SK-MEL-5 (cell line): ENCODE measurements around the gene TMEM125. TPM values are rescaled to one million over a fixed set of nuclear protein-coding genes. Genes with fewer than 3 reads are reported as not detected.
A peak's percentile ranks its signal among the peaks of the same experiment; 100 is the strongest.

Experiments
- DNase-seq: peaks from one replicate; pipeline ENCODE4 v3.0.0-alpha.2; 2016; ENCODE audit warnings: low read depth, low spot score
- in situ Hi-C: cut with HindIII; loops from 2 replicates; pipeline ENCODE4 v1.10.0; 2016; ENCODE audit warnings: low sequenced_read_pairs, high pct_unique_total_duplicates, low pct_unique_long_range_greater_than_20kb
- total RNA-seq: library from RNA; depleted of rRNA; stranded (reverse); fragments of >200 nt; shearing (Covaris generic); gene quantifications from 2 replicates; pipeline ENCODE4 v1.2.3, GENCODE V29; 2014

The TMEM125 gene
- total RNA-seq, 1 experiment from 2014 or later, result not detected

DNA sequence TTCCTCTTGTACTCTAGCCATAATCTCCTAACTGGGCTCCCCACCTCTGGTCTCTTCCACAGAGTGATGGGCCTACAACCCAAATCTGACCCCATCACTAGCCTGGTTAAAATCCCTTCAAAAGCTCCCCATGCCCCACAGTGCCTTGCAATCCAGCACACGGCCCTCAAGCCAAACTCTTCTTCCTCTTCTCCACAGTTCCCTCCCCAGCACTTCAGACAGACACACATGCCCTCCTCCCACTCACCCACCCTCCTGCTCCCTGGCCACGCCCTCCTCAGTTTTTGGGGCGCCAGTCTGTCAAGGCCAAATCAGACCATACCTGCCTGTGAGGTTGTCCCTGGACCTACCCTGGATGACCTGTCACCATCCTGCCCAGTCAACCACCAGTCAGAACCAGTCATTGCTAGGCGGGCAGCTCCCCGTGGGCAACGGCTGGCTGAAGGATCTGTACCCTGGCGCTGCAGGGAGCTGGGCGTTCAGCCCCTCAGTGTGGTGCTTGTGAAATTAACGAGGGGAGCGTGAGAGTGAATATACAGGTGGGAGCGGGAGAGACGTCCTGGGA is 14.8 kb downstream of the TMEM125 start:
- DNase-seq, result no peak
- in situ Hi-C loops, result no loop called here

DNA sequence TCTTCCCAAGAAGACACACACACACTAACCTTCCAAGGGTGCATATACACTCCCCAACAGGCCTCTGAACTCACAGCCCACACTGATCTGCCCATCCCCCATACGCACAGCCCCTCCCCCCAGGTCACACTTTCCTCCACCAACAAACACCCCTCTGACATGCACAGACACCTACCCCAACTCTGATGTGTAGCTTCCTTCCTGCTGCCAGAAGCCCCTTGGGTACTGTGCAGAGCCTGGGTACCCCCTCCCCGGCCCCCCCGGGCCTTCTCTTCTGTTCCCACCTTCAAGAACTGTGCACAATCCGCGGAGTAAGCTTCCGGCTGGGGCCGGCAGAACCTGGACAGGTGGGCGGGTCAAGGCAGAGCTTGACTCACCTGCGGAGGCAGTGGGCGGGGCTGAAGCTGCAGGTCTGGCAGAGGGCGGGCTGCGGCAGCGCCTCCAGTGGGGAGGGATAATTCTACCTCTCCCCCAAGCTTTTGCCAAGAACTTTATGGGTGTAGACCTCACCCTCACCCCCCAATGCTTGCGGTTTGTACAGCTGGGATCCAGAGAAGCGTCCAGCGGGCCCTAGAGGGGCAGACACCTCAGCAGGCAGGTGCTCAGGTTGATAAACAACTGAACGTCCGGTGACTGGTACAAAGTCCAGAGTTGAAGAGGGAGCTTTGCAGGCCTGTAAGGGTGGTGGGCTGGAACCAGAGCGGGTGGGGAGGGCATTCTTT is 15.6 kb downstream of the TMEM125 start, which contains the start of gene C1orf210:
Gene C1orf210 (minus strand): TSS at position 313 of the 722 bp plus-strand sequence. CDS start 2,311 bp downstream, outside the sequence.
- DNase-seq, result no peak
- in situ Hi-C loops, result no loop called here

DNA sequence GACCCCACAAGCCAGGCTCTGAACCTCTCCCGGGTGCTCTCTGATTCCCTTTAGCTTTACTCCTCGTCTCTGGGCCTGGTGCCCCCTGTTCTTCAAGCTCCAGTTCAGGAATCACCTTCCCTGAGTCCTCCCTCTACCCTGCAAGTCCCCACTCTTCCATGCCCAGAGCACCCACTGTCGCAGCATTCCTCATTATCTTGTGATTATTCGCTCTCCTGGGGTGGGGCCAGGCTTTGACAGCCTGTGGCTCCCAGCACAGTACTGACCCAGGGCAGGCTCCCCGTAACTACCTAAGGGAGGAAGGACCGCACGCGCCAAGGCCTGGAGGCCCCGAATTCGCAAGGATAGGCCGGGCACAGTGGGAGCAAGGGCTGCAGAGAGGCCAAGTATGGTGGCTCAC is 16.3 kb downstream of the TMEM125 start:
- no peak for DNase-seq
- in situ Hi-C loops, result no loop called here

DNA sequence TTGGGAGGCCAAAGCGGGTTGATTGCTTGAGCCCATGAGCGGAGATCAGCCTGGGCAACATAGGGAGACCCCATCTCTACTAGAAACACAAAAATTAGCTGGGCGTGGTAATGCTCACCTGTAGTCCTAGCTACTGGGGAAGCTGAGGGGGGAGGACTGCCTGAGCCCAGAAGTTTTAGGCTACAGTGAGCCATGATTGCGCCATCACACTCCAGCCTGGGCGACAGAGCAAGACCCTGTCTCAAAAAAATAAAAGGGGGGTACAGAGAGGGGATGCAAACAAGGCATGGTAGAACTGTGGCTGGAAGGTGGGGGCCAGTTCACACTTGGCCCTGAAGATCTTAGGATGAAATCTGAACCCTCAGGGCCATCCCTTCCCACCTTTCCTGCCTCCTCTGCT is 16.8 kb downstream of the TMEM125 start:
- in situ Hi-C loops, result no loop called here
- no peak for DNase-seq

DNA sequence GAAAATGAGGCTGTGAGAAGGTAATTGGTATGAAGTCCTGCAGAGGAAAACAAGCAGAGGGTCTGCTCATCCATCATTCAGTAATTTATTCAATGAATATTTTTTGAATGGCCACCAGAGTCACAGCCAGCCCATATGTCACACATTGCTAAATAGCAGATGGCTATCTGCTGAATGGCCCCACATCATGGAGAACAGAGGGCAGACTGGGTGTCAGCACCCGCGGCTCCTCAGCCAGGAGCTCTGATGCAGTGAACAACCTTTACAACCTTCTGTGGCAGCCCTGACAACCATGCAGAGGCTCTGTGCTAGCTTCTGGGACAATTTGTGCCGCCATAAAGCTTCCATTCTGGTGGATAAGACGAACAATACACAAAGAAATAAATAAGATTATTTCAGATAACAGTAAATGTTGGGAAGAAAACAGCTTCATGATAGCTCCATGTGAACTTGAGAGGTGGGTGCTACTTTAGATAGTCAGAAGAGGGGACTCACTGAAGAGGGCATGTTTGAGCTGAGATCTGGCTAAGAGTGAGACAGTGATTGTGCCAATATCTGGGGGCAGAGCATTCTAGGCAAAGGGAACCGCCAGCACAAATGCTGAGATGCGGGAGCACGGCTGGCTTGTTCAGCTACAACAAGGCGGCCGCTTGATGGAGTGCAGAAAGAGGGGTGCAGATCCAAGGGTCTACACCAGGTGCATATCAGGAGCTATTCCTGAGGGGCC is 18.4 kb downstream of the TMEM125 start:
- in situ Hi-C loops, result no loop called here
- no peak for DNase-seq

DNA sequence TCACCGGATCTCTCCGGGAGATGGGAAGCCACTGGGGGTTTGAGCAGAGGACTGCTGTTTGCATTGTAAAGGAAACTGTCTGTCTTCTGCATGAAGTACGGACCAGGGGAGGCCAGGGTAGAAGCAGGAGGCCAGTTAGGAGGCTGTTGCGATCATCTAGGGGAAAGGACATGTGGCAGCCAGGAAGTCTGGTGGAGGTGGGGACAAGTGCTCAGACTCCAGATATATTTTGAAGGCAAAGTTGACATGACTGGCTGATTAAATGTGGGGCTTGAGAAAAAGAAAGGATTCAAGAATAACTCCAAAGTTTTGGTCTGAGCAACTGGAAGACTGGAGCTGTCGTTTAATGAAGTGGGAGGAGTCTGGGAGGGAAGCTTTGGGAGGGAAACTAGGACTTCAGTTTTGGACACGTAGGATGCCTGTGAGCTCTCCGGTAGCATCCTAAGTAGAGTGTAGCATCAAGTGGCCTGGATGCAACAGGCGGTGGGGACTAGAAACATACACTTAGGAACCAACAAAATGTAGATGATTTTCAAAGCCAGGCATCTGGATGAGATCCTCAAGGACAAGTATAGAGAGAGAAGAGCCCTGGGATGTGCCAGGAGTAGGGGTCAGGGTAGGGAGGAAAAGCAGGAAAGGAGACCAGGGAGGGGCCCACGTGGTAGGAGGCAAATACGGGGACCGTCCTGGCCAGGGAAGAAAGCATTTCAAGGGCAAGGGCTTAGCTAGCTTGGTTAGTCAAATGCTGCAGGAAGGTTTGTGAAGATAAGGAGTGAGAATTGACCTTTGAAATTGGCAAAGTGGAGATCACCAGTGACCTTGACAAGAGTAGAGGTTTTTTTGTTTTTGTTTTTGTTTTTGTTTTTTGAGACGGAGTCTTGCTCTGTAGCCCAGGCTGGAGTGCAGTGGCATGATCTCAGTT is 19.3 kb downstream of the TMEM125 start:
- in situ Hi-C loops, result no loop called here
- no peak for DNase-seq

DNA sequence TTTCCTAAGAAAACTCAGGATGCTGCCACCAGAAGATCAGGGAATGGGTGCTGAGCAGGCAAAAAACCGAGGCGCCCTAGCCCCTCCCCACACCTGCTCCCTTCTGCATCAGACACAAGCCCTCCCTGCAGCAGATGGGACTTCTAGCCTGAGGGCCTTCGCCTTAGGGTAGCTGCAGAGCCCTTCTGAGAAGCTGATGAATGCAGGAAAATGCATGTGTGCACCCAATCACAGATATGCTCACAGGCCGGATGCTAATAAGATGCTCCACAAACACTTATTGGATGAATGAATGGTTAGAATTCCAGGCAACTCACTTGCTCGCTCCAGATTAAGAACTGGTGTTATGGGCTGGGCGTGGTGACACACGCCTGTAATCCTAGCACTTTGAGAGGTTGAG is 22.4 kb downstream of the TMEM125 start:
- DNase-seq, result no peak
- in situ Hi-C loops, result no loop called here

DNA sequence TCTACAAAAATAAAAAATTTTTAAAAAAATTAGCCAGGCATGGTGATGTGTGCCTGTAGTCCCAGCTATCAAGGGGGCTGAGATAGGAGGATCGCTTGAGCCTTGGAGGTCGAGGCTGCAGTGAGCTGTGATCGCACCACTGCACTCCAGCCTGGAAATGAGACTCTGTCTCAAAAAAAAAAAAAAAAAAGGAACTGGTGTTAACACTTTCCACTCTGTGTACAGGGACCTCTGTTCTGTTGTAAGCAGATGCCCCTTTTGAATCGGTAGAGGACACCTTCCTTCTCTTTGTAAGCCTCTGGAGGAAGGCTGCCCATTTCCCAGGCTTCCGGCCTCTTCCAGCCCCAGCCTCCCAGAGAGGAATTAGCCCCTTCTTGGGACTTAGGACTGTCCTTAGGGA is 22.9 kb downstream of the TMEM125 start:
- no peak for DNase-seq
- in situ Hi-C loops, result no loop called here

DNA sequence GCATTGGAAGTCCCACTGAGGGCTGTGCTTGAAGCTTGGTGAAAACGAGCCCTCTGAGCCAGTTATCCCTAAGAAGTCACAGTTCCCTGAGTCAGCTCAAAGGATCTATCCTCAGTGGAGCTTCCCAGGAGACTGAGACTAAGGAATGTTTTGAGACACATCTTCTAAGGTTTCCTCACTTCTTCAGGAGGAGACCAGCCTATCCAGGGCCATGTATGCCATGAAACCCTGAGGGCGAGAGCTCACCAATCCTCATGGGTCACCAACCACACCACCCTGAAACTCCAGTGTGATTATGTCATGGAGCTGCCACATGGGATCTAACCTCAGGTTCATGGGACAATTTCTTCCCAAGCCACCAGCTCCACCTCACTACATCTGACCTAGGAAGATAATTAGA is 23.4 kb downstream of the TMEM125 start:
- no peak for DNase-seq
- in situ Hi-C loops, result no loop called here

DNA sequence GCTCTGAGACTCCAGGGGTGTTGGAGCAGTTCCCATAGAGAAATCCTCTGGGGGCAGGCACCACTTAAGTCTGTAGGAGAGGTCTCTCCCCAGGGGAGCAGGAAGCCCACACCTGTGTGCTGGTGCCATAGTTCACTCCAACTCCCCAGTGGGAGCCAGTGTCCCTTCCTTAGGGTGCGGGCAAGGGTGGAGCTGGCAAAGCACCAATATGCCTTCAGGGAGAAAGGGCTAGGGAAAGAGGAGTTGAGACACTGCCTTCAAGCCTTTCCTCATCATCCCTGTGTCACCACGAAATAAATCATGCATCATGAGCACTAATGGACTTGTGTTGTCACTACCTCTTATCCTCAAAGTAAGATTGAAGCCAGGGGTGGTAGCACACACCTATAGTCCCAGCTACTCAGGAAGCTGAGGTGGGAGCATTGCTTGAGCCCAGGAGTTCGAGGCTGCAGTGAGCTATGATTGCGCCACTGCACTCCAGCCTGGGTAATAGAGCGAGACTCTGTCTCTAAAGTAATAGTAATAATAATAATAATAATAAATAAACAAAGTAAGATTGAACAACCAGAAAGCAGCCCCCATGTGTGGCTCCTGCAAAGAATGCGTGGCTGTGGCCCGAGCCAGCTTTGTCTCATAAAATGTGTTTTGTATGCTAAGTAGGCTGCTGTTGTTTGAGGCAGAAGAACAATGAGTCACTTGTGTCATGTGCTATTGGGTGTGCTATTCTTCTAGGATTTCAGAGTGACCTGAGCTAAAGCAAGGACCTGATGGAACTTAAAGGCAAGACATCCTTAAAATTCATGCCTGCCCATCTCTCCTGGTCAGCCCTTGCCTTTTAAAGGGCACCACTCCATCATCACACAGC is 24.3 kb downstream of the TMEM125 start:
- in situ Hi-C loops, result no loop called here

DNA sequence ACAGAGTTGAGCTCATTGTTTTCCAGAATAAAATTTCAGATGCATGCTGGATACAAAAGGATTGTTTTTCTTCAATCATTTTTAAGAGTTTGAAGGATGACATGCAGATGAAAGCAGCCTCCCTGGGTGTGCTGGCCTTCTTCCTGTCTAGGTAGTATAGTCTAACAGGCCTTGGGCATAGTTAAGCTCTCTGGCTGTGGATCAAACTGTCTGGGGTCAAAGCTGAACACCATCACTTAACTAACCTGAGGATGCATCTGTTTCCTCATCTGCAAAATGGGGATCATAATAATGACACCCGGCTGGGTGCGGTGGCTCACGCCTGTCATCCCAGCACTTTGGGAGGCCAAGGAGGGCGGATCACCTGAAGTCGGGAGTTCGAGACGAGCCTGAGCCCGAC is 25.0 kb downstream of the TMEM125 start:
- DNase-seq, result no peak
- in situ Hi-C loops, result no loop called here

More for the DNA sequence above, 24.3 kb downstream of the TMEM125 start:
- no peak for DNase-seq

DNA sequence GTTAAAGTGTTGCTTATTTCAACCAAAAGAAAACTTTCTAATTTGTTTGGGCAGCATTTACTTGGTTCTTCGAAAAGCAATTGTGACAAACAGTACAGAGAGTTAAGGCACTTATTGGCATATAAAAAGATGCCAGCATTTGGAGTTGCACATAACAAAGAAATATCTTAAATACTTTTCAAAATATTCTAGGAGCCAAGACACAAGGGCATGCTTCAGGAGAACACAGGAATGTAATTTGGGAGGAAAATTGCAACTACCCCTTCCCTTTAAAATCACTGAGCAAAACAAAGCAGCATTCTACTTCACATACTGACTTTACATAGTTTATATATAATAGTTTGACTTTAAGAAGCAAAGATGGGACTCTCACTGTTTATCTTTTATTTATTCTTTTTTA is 26.4 kb downstream of the TMEM125 start:
- in situ Hi-C loops, result no loop called here
- DNase-seq, result no peak

DNA sequence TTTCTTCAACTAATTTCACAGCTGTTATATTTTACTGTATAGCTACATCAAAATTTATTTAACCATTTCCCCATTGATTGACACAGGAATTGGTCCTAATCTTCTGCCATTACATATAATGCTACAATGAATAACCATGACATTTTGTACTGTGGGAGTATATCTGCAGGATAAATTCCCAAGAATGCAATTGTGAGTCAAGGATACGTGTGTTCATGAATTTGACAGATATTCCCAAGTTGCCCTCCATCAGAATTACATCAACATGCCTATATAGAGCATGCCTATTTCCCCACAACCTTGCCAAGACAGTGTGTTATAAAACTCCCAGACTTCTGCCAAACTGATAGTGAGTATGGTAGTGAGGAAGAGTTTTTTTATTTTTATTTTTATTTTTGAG is 28.3 kb downstream of the TMEM125 start:
- in situ Hi-C loops, result no loop called here
- no peak for DNase-seq

DNA sequence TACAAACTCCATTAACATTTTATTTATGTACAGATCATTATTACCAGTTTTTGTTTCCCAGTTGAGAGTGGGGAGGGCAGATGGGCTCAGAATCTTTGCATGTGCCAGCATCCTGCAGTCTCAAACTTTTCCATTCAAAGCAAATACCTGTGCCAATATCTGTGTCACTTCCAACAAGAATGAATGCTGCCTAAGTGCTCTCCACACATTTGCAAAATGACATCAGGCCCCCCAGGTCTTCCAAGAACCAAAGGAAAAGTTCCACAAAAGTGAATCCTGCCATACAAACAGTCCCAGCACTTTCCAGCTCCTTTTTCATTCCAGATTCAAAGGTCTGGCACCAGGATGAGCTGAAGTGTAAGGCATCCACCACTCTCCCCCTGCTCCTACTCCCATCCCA is 29.3 kb downstream of the TMEM125 start:
- in situ Hi-C loops, result no loop called here
- no peak for DNase-seq

DNA sequence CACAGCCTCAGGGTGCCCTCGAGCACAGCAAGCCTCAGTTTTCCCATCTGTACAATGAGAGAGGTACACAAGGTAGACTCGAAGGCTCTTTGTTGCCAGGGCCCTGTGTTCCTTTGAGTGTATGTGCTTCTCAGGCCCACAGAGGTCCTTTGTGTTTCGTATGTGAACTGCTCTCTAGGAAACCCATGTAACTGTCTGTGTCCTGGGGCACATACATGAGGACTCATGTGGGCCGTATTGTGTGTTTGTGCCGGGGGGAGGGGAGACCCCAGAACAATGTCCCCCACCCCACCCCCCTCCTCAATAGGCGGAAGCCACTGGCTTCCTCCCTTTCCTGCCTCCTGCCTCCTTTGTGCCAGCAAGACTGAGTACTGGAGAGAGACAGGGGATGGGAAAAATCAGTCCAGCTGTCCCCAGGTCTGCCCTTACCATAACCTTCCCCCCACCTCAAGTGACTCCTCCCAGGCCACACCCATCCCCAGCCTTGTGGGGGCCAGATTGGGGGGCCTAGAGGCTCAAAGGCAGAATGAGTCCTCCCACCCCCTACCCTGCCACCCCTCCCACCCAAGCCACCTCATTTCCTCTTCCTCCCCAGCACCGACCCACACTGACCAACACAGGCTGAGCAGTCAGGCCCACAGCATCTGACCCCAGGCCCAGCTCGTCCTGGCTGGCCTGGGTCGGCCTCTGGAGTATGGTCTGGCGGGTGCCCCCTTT is 30.8 kb downstream of the TMEM125 start, which contains the start of gene TIE1:
Gene TIE1 (plus strand): TSS at position 605 of the 717 bp plus-strand sequence. CDS start 90 bp downstream, at position 695.
- in situ Hi-C loops, result no loop called here
- DNase-seq, result no peak

DNA sequence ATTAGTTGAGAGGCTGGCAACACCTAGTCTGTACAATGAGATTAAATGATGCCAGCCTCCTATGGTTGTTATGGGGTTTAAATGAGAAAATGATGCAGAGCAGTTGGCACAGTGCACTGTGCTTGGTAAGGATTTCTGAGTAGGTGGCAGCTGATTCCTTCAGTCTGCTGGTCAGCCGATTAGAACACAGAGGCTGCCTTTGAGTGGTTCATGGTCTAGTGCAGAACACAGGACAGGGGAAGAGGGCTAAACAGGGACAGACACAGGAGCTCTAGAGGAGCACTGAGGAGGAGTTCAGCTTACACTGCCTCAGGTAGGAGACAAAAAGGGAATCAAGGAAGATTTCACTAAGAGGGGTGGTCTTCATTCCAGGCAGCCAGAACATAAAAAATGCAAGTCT is 32.4 kb downstream of the TMEM125 start:
- DNase-seq, result peak; percentile 55
- in situ Hi-C loops, result no loop called here
